Activated T-helper 17 cell treated with anti-CD3 and anti-CD28 coated beads, Interleukin-2, amount 50 U/mL, for 72 hours (primary cell): ENCODE results near the gene CNOT8. TPM values are rescaled to one million over a fixed set of nuclear protein-coding genes. Genes with fewer than 3 reads are reported as not detected.
A peak's percentile ranks its signal among the peaks of the same experiment; 100 is the strongest.
"Not testable (repeated sequence)": the region's sequence is repeated elsewhere in the genome, so short reads cannot be mapped to it uniquely, and the experiment has no call there.

Experiments used
- ATAC-seq: fragments of 150-1000 bp; cut with Tn5 transposase; replicated peaks from 2 replicates; pipeline ENCODE4 v1.10.0; 2021; ENCODE audit warnings: mild to moderate bottlenecking, moderate library complexity
- H3K27ac Mint-ChIP-seq: one replicate; pipeline ENCODE4 v1.8.0; 2022; ENCODE audit warnings: mixed read lengths
- H3K27me3 Mint-ChIP-seq: one replicate; pipeline ENCODE4 v1.8.0; 2022; ENCODE audit warnings: mixed read lengths
- H3K36me3 Mint-ChIP-seq: one replicate; pipeline ENCODE4 v1.8.0; 2022; ENCODE audit warnings: low read depth, mild to moderate bottlenecking, mixed read lengths
- H3K4me1 Mint-ChIP-seq: one replicate; pipeline ENCODE4 v1.8.0; 2022; ENCODE audit warnings: mixed read lengths
- H3K4me3 Mint-ChIP-seq: one replicate; pipeline ENCODE4 v1.8.0; 2022; ENCODE audit warnings: mild to moderate bottlenecking, mixed read lengths
- H3K9me3 Mint-ChIP-seq: one replicate; pipeline ENCODE4 v1.8.0; 2022; ENCODE audit warnings: mixed read lengths
- total RNA-seq, 2 donors: library from RNA; stranded (reverse); gene quantifications; one replicate each; pipeline ENCODE4 v1.2.3, GENCODE V29; 2022

The CNOT8 gene
- 100 to 1,000 TPM in 1 of 2 donors, 10 to 100 TPM in 1; 87.4 to 173 TPM for total RNA-seq

DNA sequence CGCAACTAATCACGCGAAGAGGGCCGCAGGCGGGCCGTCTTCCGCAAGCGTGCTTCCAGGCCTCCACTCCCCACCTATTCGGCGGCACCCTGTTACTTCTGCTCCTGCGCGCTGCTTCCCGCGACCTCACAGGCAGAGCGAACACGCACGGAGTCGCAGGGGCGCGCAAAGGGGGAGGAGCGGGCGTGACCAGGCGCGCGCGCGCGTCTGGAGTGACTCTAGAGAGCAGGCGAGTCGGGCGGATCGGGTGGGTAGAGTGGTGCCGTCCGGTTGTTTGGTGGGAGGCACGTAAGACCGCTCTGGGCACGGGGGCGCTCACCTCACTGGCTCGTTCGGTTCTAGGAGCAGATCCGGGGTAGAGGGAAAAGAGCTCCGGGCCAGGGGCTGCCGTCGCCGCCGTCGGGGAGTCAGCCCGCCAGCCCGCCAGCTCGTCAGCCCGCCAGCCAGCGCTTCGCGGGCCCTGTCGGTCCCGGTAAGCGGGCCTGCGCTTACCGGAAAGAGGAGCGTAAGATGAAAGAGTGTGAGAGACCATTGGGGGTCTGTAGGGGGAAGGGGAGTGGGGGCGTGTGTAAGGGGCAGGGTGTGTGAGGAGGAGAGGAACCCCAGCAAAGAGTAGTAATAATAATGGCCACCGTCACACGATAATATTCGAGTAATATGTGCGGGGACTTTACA is at the start of gene CNOT8:
TSS of gene CNOT8 (plus strand) at position 331 of the 675 bp plus-strand sequence. CDS start 4,652 bp downstream, outside the sequence.
- Mint-ChIP-seq H3K9me3 (no peaks in the 10 kb centered on the region), H3K27ac (peak within 1 kb of the TSS; percentile 99)

GRCh38 chr5:154811239-154811638 is 47.2 kb upstream of the CNOT8 start:
- ATAC-seq = no peak
- Mint-ChIP-seq H3K36me3 (peaks cover 97% of the 10 kb centered on the region), H3K27ac (no peak overlapping the region)

More for the DNA sequence above, at the start of gene CNOT8:
- peak; percentile 87 for ATAC-seq
- no peaks in the 10 kb centered on the region for H3K27me3 Mint-ChIP-seq
- H3K4me3 Mint-ChIP-seq = peak within 1 kb of the TSS; percentile 85
- H3K4me1 Mint-ChIP-seq = peaks cover 21% of the 10 kb centered on the region
- peaks cover 55% of the 10 kb centered on the region for H3K36me3 Mint-ChIP-seq

GRCh38 chr5:154811653-154812465 is 46.6 kb upstream of the CNOT8 start:
- H3K27me3 Mint-ChIP-seq = no peaks in the 10 kb centered on the region
- no peak overlapping the region for H3K4me3 Mint-ChIP-seq
- peak; percentile 65 for ATAC-seq

More at GRCh38 chr5:154811239-154811638, 47.2 kb upstream of the CNOT8 start:
- H3K4me3 Mint-ChIP-seq = no peak overlapping the region
- H3K9me3 Mint-ChIP-seq = no peaks in the 10 kb centered on the region
- peaks cover 14% of the 10 kb centered on the region for H3K4me1 Mint-ChIP-seq
- no peaks in the 10 kb centered on the region for H3K27me3 Mint-ChIP-seq

GRCh38 chr5:154813158-154813557 is 45.3 kb upstream of the CNOT8 start:
- no peaks in the 10 kb centered on the region for H3K9me3 Mint-ChIP-seq

More at GRCh38 chr5:154811653-154812465, 46.6 kb upstream of the CNOT8 start:
- H3K4me1 Mint-ChIP-seq = peaks cover 14% of the 10 kb centered on the region
- H3K9me3 Mint-ChIP-seq = no peaks in the 10 kb centered on the region
- peaks cover 97% of the 10 kb centered on the region for H3K36me3 Mint-ChIP-seq
- H3K27ac Mint-ChIP-seq = peak overlapping the region; percentile 1

GRCh38 chr5:154813736-154814135 is 44.7 kb upstream of the CNOT8 start:
- Mint-ChIP-seq H3K36me3 (peaks cover 100% of the 10 kb centered on the region), H3K4me1 (peaks cover 18% of the 10 kb centered on the region), H3K27me3 (no peaks in the 10 kb centered on the region), H3K27ac (peak overlapping the region; percentile 71), H3K4me3 (no peak overlapping the region), H3K9me3 (no peaks in the 10 kb centered on the region)
- no peak for ATAC-seq

More at GRCh38 chr5:154813158-154813557, 45.3 kb upstream of the CNOT8 start:
- Mint-ChIP-seq H3K27me3 (no peaks in the 10 kb centered on the region), H3K4me1 (peaks cover 18% of the 10 kb centered on the region), H3K4me3 (no peak overlapping the region), H3K36me3 (peaks cover 100% of the 10 kb centered on the region), H3K27ac (peak overlapping the region; percentile 71)
- ATAC-seq = no peak

- Mint-ChIP-seq H3K27ac (no peak overlapping the region), H3K27me3 (no peaks in the 10 kb centered on the region), H3K9me3 (no peaks in the 10 kb centered on the region), H3K4me3 (no peak overlapping the region), H3K4me1 (peaks cover 18% of the 10 kb centered on the region), H3K36me3 (peaks cover 97% of the 10 kb centered on the region)
- no peak for ATAC-seq
Measured at GRCh38 chr5:154815025-154815424, 43.4 kb upstream of the CNOT8 start.

DNA sequence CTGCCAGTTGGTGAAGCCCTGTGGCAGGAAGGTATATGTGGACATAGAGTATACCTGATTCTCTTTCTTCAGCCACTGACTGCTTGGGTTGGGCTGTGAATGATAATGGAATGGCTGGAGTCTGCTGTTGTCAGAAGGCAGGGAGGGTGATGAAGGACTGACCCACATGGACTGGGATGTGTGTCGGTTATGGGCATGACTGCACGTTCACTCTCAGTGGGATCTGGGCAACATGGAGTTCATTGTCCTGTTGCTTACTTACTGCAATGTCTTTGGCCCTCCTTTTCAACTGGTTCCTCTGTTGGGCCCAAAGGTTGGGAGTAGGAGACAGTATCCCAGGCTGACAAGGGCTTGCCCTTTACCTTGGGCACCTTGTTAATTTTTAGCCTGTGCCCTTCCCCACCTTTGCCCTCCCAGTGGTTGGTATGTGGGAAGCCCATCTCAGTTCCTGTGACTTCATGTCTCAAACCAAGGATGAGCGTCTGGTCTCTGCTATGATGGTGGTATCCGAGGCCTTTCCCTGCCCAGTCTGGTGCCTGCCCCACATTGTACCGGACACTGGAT is 42.7 kb upstream of the CNOT8 start:
- Mint-ChIP-seq H3K4me1 (peaks cover 18% of the 10 kb centered on the region), H3K4me3 (no peak overlapping the region), H3K27me3 (no peaks in the 10 kb centered on the region), H3K27ac (peak overlapping the region; percentile 62), H3K36me3 (peaks cover 90% of the 10 kb centered on the region), H3K9me3 (no peaks in the 10 kb centered on the region)
- no peak for ATAC-seq

DNA sequence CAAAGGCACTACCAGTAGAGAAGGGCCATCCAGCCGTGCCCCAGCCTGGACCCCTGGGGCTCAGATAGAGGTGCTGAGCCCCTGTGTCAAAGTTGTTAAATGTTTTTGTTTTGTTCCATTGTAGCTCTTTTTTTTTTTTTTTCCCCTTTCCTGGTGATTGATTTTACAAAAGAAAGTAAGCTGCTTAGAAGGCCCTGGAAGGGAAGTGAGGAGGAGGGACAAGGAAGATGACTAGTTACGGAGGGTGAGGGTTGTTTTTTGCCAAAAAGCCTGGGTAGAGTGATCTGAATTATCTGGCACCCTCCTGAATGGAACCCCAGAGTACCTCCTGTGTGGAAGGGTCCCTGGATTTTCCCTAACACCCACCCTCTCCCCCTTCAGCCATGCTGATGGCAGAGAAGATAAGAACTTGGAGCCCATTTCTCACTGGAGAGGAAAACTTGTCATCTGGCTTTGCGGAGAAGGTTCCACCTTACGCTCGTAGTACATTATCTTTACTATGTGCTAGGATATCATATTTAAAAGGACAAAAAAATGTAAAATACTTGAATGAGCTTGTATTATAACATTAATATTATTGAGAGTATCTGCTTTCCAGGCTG is 41.4 kb upstream of the CNOT8 start:
- H3K27ac Mint-ChIP-seq = peak overlapping the region; percentile 62
- H3K36me3 Mint-ChIP-seq = peaks cover 88% of the 10 kb centered on the region
- no peaks in the 10 kb centered on the region for H3K9me3 Mint-ChIP-seq
- H3K4me3 Mint-ChIP-seq = no peak overlapping the region
- H3K27me3 Mint-ChIP-seq = no peaks in the 10 kb centered on the region
- peaks cover 14% of the 10 kb centered on the region for H3K4me1 Mint-ChIP-seq
- no peak for ATAC-seq

DNA sequence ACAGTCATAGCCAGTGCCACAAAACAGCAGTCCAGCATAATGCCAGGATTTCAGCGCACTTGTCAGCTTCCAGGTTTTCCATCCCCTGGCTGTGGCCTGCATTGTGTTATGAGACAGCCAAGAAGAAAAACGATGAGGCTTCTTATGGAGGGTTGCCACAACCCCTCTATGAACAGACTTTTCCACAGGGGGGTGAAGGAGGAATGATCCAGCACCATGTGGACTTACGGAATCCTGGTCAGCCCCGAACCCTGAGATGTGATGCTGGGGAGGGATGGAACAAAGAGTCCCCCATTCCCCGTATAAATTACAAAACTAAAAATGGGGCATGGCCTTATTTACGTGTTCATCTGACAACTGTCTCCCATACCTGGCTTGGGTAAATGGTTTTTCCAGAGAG is 40.6 kb upstream of the CNOT8 start:
- Mint-ChIP-seq H3K4me1 (peaks cover 9% of the 10 kb centered on the region), H3K27ac (peak overlapping the region; percentile 51), H3K36me3 (peaks cover 87% of the 10 kb centered on the region), H3K4me3 (no peak overlapping the region), H3K27me3 (no peaks in the 10 kb centered on the region), H3K9me3 (no peaks in the 10 kb centered on the region)
- no peak for ATAC-seq

DNA sequence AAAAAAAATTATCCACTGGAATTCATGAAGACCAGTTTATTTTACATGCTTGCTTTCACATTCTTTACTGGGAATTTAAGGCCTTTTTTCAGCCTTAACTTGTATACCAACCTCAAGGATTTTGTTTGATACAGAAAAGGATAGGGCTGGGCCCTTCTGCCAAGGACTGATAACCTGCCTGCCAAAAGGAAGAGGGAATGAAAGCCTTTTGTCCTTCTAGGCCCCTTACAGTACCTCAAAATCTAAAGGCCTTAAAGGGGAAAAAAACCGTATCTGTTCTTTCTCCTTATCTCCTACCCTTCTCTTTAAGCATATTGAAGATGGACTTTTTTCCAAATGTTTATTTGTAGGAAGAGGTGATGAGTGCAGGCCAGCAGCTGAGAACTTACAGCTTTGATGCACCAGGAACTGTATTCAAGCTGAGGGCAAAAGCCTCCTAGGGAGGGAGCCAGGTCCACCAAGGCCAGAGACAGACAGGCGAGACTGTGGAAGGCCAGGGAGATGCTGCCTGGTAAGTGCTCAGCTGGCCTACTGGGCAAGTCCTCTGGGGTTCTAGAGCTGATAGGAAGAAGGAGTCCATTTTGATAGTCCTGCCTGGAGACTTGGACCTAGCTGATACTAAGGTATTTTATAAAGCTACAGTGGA is 39.8 kb upstream of the CNOT8 start:
- peak overlapping the region; percentile 51 for H3K27ac Mint-ChIP-seq
- H3K9me3 Mint-ChIP-seq = no peaks in the 10 kb centered on the region
- ATAC-seq = no peak
- no peaks in the 10 kb centered on the region for H3K27me3 Mint-ChIP-seq
- H3K4me1 Mint-ChIP-seq = peaks cover 4% of the 10 kb centered on the region
- H3K36me3 Mint-ChIP-seq = peaks cover 87% of the 10 kb centered on the region
- no peak overlapping the region for H3K4me3 Mint-ChIP-seq

DNA sequence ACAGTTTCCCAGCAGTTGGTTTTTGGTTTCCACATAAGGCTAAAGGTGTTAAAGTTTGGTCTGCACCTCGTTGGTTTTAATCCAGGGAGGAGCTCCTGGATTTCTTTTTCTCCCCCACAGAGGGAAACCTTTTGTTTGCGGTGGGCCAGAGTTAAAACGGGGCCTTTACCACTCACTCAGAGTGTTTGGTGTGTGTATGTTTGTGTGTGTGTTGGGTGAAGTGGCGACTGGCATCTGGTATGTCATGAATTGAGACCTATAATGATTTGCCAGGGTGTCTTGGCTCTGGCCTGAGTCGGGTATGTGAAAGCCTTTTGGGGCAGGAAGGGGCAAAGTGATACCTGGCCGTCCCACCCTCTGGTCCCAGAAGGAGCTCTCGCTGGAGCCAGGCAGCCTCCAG is 38.9 kb upstream of the CNOT8 start:
- H3K4me1 Mint-ChIP-seq = peaks cover 4% of the 10 kb centered on the region
- H3K27ac Mint-ChIP-seq = no peak overlapping the region
- peaks cover 80% of the 10 kb centered on the region for H3K36me3 Mint-ChIP-seq
- no peak for ATAC-seq
- H3K4me3 Mint-ChIP-seq = no peak overlapping the region
- no peaks in the 10 kb centered on the region for H3K27me3 Mint-ChIP-seq
- H3K9me3 Mint-ChIP-seq = no peaks in the 10 kb centered on the region

GRCh38 chr5:154820383-154820782 is 38.0 kb upstream of the CNOT8 start:
- peaks cover 73% of the 10 kb centered on the region for H3K36me3 Mint-ChIP-seq
- no peak overlapping the region for H3K27ac Mint-ChIP-seq
- H3K27me3 Mint-ChIP-seq = no peaks in the 10 kb centered on the region
- no peak for ATAC-seq
- H3K9me3 Mint-ChIP-seq = no peaks in the 10 kb centered on the region
- H3K4me1 Mint-ChIP-seq = peaks cover 4% of the 10 kb centered on the region
- H3K4me3 Mint-ChIP-seq = no peak overlapping the region

- ATAC-seq, H3K4me1 Mint-ChIP-seq, H3K4me3 Mint-ChIP-seq, H3K9me3 Mint-ChIP-seq, H3K27me3 Mint-ChIP-seq, H3K27ac Mint-ChIP-seq: not testable (repeated sequence)
- H3K36me3 Mint-ChIP-seq = peaks cover 69% of the 10 kb centered on the region
Measured at GRCh38 chr5:154822896-154823295, 35.5 kb upstream of the CNOT8 start.

DNA sequence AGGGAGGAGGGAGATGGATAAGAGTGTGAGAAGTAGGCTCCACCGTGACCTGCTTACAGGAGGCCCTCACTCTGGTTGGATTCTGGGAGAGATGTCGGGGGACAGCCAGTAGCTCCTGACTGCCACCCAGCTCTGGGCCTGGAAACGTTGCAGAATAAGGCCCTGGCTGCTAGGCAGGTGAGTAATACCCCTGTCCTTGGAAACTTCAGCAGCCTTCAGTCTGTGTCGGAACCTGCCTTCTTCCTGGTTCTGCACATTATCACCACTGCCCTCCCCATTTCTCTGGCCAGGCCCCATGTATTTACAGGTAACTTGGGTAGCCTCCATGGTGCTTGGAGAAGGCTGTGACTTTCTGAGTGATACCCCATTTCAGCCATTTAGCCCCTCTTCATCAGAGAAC is 34.8 kb upstream of the CNOT8 start:
- H3K9me3 Mint-ChIP-seq = no peaks in the 10 kb centered on the region
- no peak for ATAC-seq
- H3K4me1 Mint-ChIP-seq = peaks cover 11% of the 10 kb centered on the region
- peak overlapping the region; percentile 20 for H3K27ac Mint-ChIP-seq
- peaks cover 67% of the 10 kb centered on the region for H3K36me3 Mint-ChIP-seq
- H3K27me3 Mint-ChIP-seq = no peaks in the 10 kb centered on the region
- H3K4me3 Mint-ChIP-seq = no peak overlapping the region
